Activated CD4-positive, alpha-beta T cell treated with anti-CD3 and anti-CD28 coated beads, Interleukin-2, amount 50 U/mL, for 1 hour (primary cell): ENCODE results near the gene SOX5.

Experiments used
- DNase-seq: peaks from one replicate; pipeline ENCODE4 v3.0.0-alpha.2; 2020

SOX5 gene

GRCh38 chr12:23949348-23950209 lies at the start of gene SOX5:
Gene SOX5 (minus strand): TSS chr12:23949670. CDS start chr12:23949601, 69 bp downstream.
- no peak for DNase-seq

- no peak for DNase-seq
Observed at GRCh38 chr12:23987046-23987445, 37.6 kb upstream of the SOX5 start.

- DNase-seq, result no peak
Observed at GRCh38 chr12:23980826-23981225, 31.4 kb upstream of the SOX5 start.

- no peak for DNase-seq
Observed at GRCh38 chr12:23964812-23965211, 15.3 kb upstream of the SOX5 start.

- no peak for DNase-seq
Observed at GRCh38 chr12:23959826-23960225, 10.4 kb upstream of the SOX5 start.

- DNase-seq, result no peak
Observed at GRCh38 chr12:23954332-23954731, 4.9 kb upstream of the SOX5 start.

GRCh38 chr12:23952071-23952470 lies 2.6 kb upstream of the SOX5 start:
- DNase-seq, result no peak

GRCh38 chr12:23950775-23951451 lies 1.4 kb upstream of the SOX5 start:
- DNase-seq, result no peak

- no peak for DNase-seq
Observed at GRCh38 chr12:23950210-23950774, 822 bp upstream of the SOX5 start.

GRCh38 chr12:23948291-23948690 lies 1.2 kb downstream of the SOX5 start:
- DNase-seq, result no peak

- no peak for DNase-seq
Observed at GRCh38 chr12:23947395-23947794, 2.1 kb downstream of the SOX5 start.

GRCh38 chr12:23945249-23945648 lies 4.2 kb downstream of the SOX5 start:
- DNase-seq, result no peak

GRCh38 chr12:23944067-23944466 lies 5.4 kb downstream of the SOX5 start:
- DNase-seq, result no peak

- DNase-seq, result no peak
Observed at GRCh38 chr12:23942841-23943240, 6.6 kb downstream of the SOX5 start.

GRCh38 chr12:23941780-23942179 lies 7.7 kb downstream of the SOX5 start:
- DNase-seq, result no peak

- DNase-seq, result no peak
Observed at GRCh38 chr12:23938422-23938821, 11.0 kb downstream of the SOX5 start.

GRCh38 chr12:23931176-23931575 lies 18.3 kb downstream of the SOX5 start:
- no peak for DNase-seq

GRCh38 chr12:23930599-23930998 lies 18.9 kb downstream of the SOX5 start:
- DNase-seq, result no peak

GRCh38 chr12:23929906-23930305 lies 19.6 kb downstream of the SOX5 start:
- no peak for DNase-seq

GRCh38 chr12:23927907-23928306 lies 21.6 kb downstream of the SOX5 start:
- DNase-seq, result no peak

- no peak for DNase-seq
Observed at GRCh38 chr12:23921099-23921856, 28.2 kb downstream of the SOX5 start.

- no peak for DNase-seq
Observed at GRCh38 chr12:23911574-23911973, 37.9 kb downstream of the SOX5 start.

GRCh38 chr12:23909551-23909950 lies 39.9 kb downstream of the SOX5 start:
- DNase-seq, result no peak
